ENCODE measurements around the gene GRPR. TPM values are rescaled to one million over a fixed set of nuclear protein-coding genes. Genes with fewer than 3 reads are reported as not detected.
A peak's percentile ranks its signal among the peaks of the same experiment; 100 is the strongest.

Gene GRPR
- polyA plus RNA-seq, 1 of the 3 experiments (the other 2 are of a cell fraction), result 1.2 TPM

GRCh38 chrX:16188687-16189086 lies 65.3 kb downstream of the GRPR start:
- WGBS (ENCODE audit: low lambda C conversion rate), result 4% methylated on average over 1 of the region's 1 CpG
- H3K4me2 ChIP-seq, result no peak overlapping the region
- CTCF ChIA-PET, result no interaction called here
- no peaks in the 10 kb centered on the region for H3K9me2 ChIP-seq
- no peaks in the 10 kb centered on the region for H3K27me3 ChIP-seq (ENCODE audit: insufficient read depth)
- H3K36me3 ChIP-seq (replicated peaks in 1 of 2; ENCODE audit: control insufficient read depth in 1 of 2, insufficient read depth in 2 of 2, low read length in 1 of 2), result no peaks in the 10 kb centered on the region
- H3K4me1 ChIP-seq (ENCODE audit: control insufficient read depth in 1 of 2, insufficient read depth in 2 of 2, low read depth in 1 of 2, low read length in 1 of 2), result peaks cover 2 to 28% of the 10 kb centered on the region in 2 experiments; a peak in 2 of 4 replicates
- peaks cover 21% of the 10 kb centered on the region for H3F3A ChIP-seq (replicated peaks; ENCODE audit: insufficient read depth)
- 0 out of 4 replicates have a peak overlapping the region, but pooled peaks of 1 of the 2 experiments have one; percentile 3 for H3K27ac ChIP-seq (ENCODE audit: low read depth in 2 of 2, low read length in 1 of 2)
- POLR2A ChIA-PET, result no interaction called here
- no peak for DNase-seq
- no peaks in the 10 kb centered on the region for H4K20me1 ChIP-seq (ENCODE audit: insufficient read depth)
- no peak overlapping the region for H3K9ac ChIP-seq
- peaks cover 5% of the 10 kb centered on the region; the same call in 1 of the 2 replicates for H3K79me2 ChIP-seq (ENCODE audit: insufficient read depth)
- TF ChIP-seq MEF2A (IDR thresholded peaks at IDR 0.05; ENCODE audit: borderline replicate concordance, low read depth), result peak; percentile 82; the same call in 1 of the 2 replicates
- no peak for TF ChIP-seq TCF12 (IDR thresholded peaks at IDR 0.05)
- TF ChIP-seq ELF1 (IDR thresholded peaks at IDR 0.05), result no peak
- peak; percentile 44 for TF ChIP-seq JUND (IDR thresholded peaks at IDR 0.05)
- TF ChIP-seq USF2 (IDR thresholded peaks at IDR 0.05; ENCODE audit: borderline replicate concordance, low read depth, low read length), result no peak
- peak; percentile 46; the same call in 1 of the 2 replicates for TF ChIP-seq FOSL2 (IDR thresholded peaks at IDR 0.05; ENCODE audit: borderline replicate concordance, low read depth)
- no peak for TF ChIP-seq RXRA (IDR thresholded peaks at IDR 0.05; ENCODE audit: borderline replicate concordance, low read depth)
- no peak for TF ChIP-seq MAX (IDR thresholded peaks at IDR 0.05; ENCODE audit: low read depth)
- TF ChIP-seq YY1 (IDR thresholded peaks at IDR 0.05; ENCODE audit: low read depth), result no peak
- TF ChIP-seq TAF1 (IDR thresholded peaks at IDR 0.05; ENCODE audit: borderline replicate concordance, low read depth, low read length), result no peak
- TF ChIP-seq NRF1 (IDR thresholded peaks at IDR 0.05; ENCODE audit: low read depth, low read length), result no peak
- no peak for TF ChIP-seq POLR2AphosphoS5 (IDR thresholded peaks at IDR 0.05; ENCODE audit: low read depth, low read length)
- no peak for TF ChIP-seq EP300 (IDR thresholded peaks at IDR 0.05; ENCODE audit: borderline replicate concordance in 1 of 2, low read depth in 1 of 2, low read length in 1 of 2)
- TF ChIP-seq, protein P1, sequence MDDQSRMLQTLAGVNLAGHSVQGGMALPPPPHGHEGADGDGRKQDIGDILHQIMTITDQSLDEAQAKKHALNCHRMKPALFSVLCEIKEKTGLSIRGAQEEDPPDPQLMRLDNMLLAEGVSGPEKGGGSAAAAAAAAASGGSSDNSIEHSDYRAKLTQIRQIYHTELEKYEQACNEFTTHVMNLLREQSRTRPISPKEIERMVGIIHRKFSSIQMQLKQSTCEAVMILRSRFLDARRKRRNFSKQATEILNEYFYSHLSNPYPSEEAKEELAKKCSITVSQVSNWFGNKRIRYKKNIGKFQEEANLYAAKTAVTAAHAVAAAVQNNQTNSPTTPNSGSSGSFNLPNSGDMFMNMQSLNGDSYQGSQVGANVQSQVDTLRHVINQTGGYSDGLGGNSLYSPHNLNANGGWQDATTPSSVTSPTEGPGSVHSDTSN (IDR thresholded peaks at IDR 0.05), result no peak
- TF ChIP-seq RCOR1 (IDR thresholded peaks at IDR 0.05; ENCODE audit: low read length), result no peak
- TF ChIP-seq GATA2 (CRISPR knock-in tag; IDR thresholded peaks at IDR 0.05), result no peak
- no peak for TF ChIP-seq TEAD4 (IDR thresholded peaks at IDR 0.05; ENCODE audit: borderline replicate concordance, insufficient read depth)
- no peak for TF ChIP-seq MXI1 (IDR thresholded peaks at IDR 0.05; ENCODE audit: low read depth, low read length)
- TF ChIP-seq EZH2phosphoT487 (IDR thresholded peaks at IDR 0.05; ENCODE audit: borderline replicate concordance, low read depth), result no peak
- no peaks in the 10 kb centered on the region for H3K9me3 ChIP-seq
- no peak overlapping the region for H3K4me3 ChIP-seq (ENCODE audit: low read depth in 2 of 2, low read length in 1 of 2)
- no peak overlapping the region for H2AFZ ChIP-seq (ENCODE audit: low read depth)
